Left lung (tissue), 10 donors: ENCODE measurements around the gene NR2F2. TPM values are rescaled to one million over a fixed set of nuclear protein-coding genes. Genes with fewer than 3 reads are reported as not detected.
A peak's percentile ranks its signal among the peaks of the same experiment; 100 is the strongest.

Experiments used
- ATAC-seq: fragments of 200-7000 bp; cut with Tn5 transposase; one replicate; pipeline ENCODE4 v1.9.1; 2020; ENCODE audit warnings: moderate library complexity
- DNase-seq, 4 donors: peaks; one replicate each; pipeline ENCODE4 v3.0.0-alpha.2; 2013 to 2020
- H3K27ac ChIP-seq, 2 donors: fragments of 200-600 bp; sonication (generic) in 1 of 2; one replicate each; pipeline versions ENCODE4 v1.5.0 to v1.8.0; 2020 to 2021
- H3K27me3 ChIP-seq, 2 donors: fragments of 200-600 bp; sonication (generic) in 1 of 2; one replicate each; pipeline versions ENCODE4 v1.5.0 to v1.8.0; 2020 to 2021
- H3K36me3 ChIP-seq, 2 donors: fragments of 200-600 bp; sonication (generic) in 1 of 2; one replicate each; pipeline versions ENCODE4 v1.5.0 to v1.8.0; 2020 to 2021
- H3K4me1 ChIP-seq, 2 donors: fragments of 200-600 bp; one replicate each; pipeline ENCODE4 v1.8.0; 2021
- H3K4me3 ChIP-seq, 2 donors: fragments of 200-600 bp; sonication (generic) in 1 of 2; one replicate each; pipeline versions ENCODE4 v1.5.0 to v1.8.0; 2020 to 2021; ENCODE audit warnings: mild to moderate bottlenecking in 1 of 2
- H3K9me3 ChIP-seq, 2 donors: fragments of 200-600 bp; sonication (generic) in 1 of 2; one replicate each; pipeline versions ENCODE4 v1.5.0 to v1.8.0; 2020 to 2021
- CTCF ChIP-seq, 2 donors: fragments of 200-600 bp; sonication (generic) in 1 of 2; IDR thresholded peaks; one replicate each; pipeline versions ENCODE4 v1.5.0 to v1.8.0; 2021; ENCODE audit warnings: antibody characterized with exemption in 2 of 2
- intact Hi-C, 2 donors: fragments of 100-400 bp; cut with DNase I; formaldehyde crosslinking; loops; one replicate each; pipeline versions ENCODE4 v1.11.2 to v1.14.2; 2022
- polyA plus RNA-seq, 6 donors: library from polyadenylated mRNA; unstranded; fragments of 120-200 nt; gene quantifications; one replicate each; pipeline ENCODE4 v1.2.1, GENCODE V29; 2013; ENCODE audit not compliant: insufficient read length in 6 of 6
- total RNA-seq, 2 donors: library from RNA; stranded (reverse); fragmentation: NEBNext Ultra II Directional; extraction: Animal tissue kit (Norgen Biotek cat#: 25700); gene quantifications; one replicate each; pipeline ENCODE4 v1.2.1, GENCODE V29; 2021
- donor health status: DM: no; HTN: yes; CAD: no.
- donor health status: DM: no; HTN: no; CAD: no.

Gene NR2F2
- total and polyA plus RNA-seq, 8 donors: 53.4 to 168 (median 149) TPM

- no peaks in the 10 kb centered on the region for H3K4me1 ChIP-seq
- TF ChIP-seq CTCF (IDR thresholded peaks at IDR 0.05): no peak
- intact Hi-C loops: no loop called here
- no peaks in the 10 kb centered on the region for H3K27me3 ChIP-seq
- H3K4me3 ChIP-seq: no peak overlapping the region
- no peak for DNase-seq
- no peaks in the 10 kb centered on the region for H3K9me3 ChIP-seq
- H3K36me3 ChIP-seq: no peaks in the 10 kb centered on the region
- H3K27ac ChIP-seq: no peak overlapping the region
- no peak for ATAC-seq
These were observed 22.6 kb upstream of the NR2F2 start for GRCh38 chr15:96307856-96308394.

GRCh38 chr15:96309143-96309660, 21.3 kb upstream of the NR2F2 start:
- TF ChIP-seq CTCF (IDR thresholded peaks at IDR 0.05): no peak
- intact Hi-C loops: no loop called here

DNA sequence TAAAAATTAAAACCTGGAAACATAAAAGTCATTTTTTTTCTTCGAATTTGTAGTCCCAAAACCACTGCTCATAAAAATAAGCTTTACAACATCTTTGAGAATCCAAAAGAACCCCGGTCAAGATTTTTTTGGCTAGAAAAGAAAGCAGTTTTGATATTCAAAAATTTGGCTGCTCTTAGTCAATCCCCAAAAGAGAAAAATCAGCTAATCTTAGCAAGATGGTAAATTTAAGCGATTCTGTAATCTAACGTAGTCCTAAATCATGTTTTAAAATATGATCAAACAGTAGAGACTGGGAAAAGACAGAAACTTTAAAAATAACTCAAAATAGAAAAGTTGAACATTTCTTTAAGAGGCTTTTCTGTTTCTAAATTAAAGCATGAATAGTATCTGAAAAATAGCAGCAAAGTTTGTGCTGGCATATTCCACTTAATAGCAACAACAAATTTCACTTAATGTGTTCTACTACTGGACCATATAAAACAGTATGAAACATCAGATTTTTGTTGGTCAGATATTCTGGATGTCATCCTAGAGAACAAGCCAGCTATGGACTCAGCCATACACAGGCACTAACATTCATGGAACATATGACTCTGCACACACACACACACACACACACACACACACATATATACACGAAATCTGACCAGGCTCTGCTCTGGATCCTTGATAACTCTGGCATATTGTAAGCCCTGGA, 19.1 kb upstream of the NR2F2 start:
- intact Hi-C loops: no loop called here
- peak overlapping the region in 1 of 2 donors; percentile 28 for H3K27ac ChIP-seq
- DNase-seq (no peak), ATAC-seq (peak; percentile 33)
- no peaks in the 10 kb centered on the region for H3K4me1 ChIP-seq
- peaks cover 0 to under 1% of the 10 kb centered on the region in 2 donors for H3K27me3 ChIP-seq
- no peak overlapping the region for H3K4me3 ChIP-seq
- no peaks in the 10 kb centered on the region for H3K9me3 ChIP-seq
- no peaks in the 10 kb centered on the region for H3K36me3 ChIP-seq
- no peak for TF ChIP-seq CTCF (IDR thresholded peaks at IDR 0.05)

More at GRCh38 chr15:96309143-96309660, 21.3 kb upstream of the NR2F2 start:
- no peaks in the 10 kb centered on the region for H3K27me3 ChIP-seq
- H3K4me3 ChIP-seq: no peak overlapping the region
- no peak for DNase-seq
- H3K27ac ChIP-seq: no peak overlapping the region
- no peaks in the 10 kb centered on the region for H3K4me1 ChIP-seq
- H3K36me3 ChIP-seq: no peaks in the 10 kb centered on the region
- ATAC-seq: no peak
- no peaks in the 10 kb centered on the region for H3K9me3 ChIP-seq

- H3K4me1 ChIP-seq: no peaks in the 10 kb centered on the region
- no peak for ATAC-seq
- no peaks in the 10 kb centered on the region for H3K36me3 ChIP-seq
- no peaks in the 10 kb centered on the region for H3K9me3 ChIP-seq
- H3K27me3 ChIP-seq: peaks cover 0 to 6% of the 10 kb centered on the region in 2 donors
- peak overlapping the region in 1 of 2 donors; percentile 28 for H3K27ac ChIP-seq
- DNase-seq: no peak
- TF ChIP-seq CTCF (IDR thresholded peaks at IDR 0.05): no peak
- intact Hi-C loops: no loop called here
- no peak overlapping the region for H3K4me3 ChIP-seq
These were observed 18.6 kb upstream of the NR2F2 start for GRCh38 chr15:96311956-96312294.

- Histone ChIP-seq H3K27ac (no peak overlapping the region), H3K4me3 (no peak overlapping the region), H3K27me3 (peaks cover 0 to 12% of the 10 kb centered on the region in 2 donors), H3K36me3 (no peaks in the 10 kb centered on the region), H3K9me3 (no peaks in the 10 kb centered on the region), H3K4me1 (no peaks in the 10 kb centered on the region)
- TF ChIP-seq CTCF (IDR thresholded peaks at IDR 0.05): no peak
- DNase-seq: no peak
- intact Hi-C loops: no loop called here
- no peak for ATAC-seq
These were observed 17.7 kb upstream of the NR2F2 start for GRCh38 chr15:96312641-96313335.
